Heart left ventricle (tissue), 13 donors: ENCODE data around the gene ZNF648.

Experiments
- CTCF ChIP-seq, 12 donors: fragments of 200-600 bp; sonication (generic) in 4 of 12; IDR thresholded peaks; one replicate each; pipeline versions ENCODE4 v1.5.0 to v1.8.0; 2018 to 2022; ENCODE audit warnings: antibody characterized with exemption in 12 of 12, mild to moderate bottlenecking in 5 of 12
- POLR2A ChIP-seq, 2 donors: fragments of 450-650 bp; IDR thresholded peaks; one replicate each; pipeline ENCODE4 v1.6.1; 2017; ENCODE audit warnings: antibody characterized with exemption in 2 of 2, mild to moderate bottlenecking in 2 of 2, moderate library complexity in 2 of 2
- donor health status: ischemic (EF 13 %, LVEDD 7.1; RV severe dilation, severe dysfunction).
- donor health status: DM: no; HTN: yes; CAD: no.
- donor health status: DM: no; HTN: no; CAD: no.
- donor health status: ischemic (EF 25% LVEDD 6.9; RV normal size, moderate dysfunction).
- donor health status: ischemic (EF 25% LVEDD 5.7; RV mildly dilated, moderate dysfunction).
- donor health status: ischemic (EF 35%, LVEDD 5.7; RV mildly dilated, moderate dysfunction).
- donor health status: nonischemic (EF 11% LVEDD 7.7; RV severe dilation, severe dysfunction).
- donor health status: DM: yes; HTN: yes; CAD: no.
- donor health status: PGD.
- donor health status: ischemic (EF 29% LVEDD 5.4; RV normal size, mild dysfunction).
- donor health status: nonischemic (EF 23%, LVEDD 6.1; RV moderate dilation, normal function).

- no peak for TF ChIP-seq POLR2A (IDR thresholded peaks at IDR 0.05)
- TF ChIP-seq CTCF (IDR thresholded peaks at IDR 0.05) = no peak
Observed at GRCh38 chr1:182046763-182047162, 14.7 kb downstream of the ZNF648 start.
